GM18868 (cell line): ENCODE results near the gene MAPRE2.
A peak's percentile ranks its signal among the peaks of the same experiment; 100 is the strongest.

Experiments used
- ATAC-seq: cut with Tn5 transposase; IDR thresholded peaks from one replicate; pipeline ENCODE4 v1.9.1; 2021; ENCODE audit warnings: mild to moderate bottlenecking, moderate library complexity; ENCODE audit not compliant: unreplicated experiment

Gene MAPRE2

DNA sequence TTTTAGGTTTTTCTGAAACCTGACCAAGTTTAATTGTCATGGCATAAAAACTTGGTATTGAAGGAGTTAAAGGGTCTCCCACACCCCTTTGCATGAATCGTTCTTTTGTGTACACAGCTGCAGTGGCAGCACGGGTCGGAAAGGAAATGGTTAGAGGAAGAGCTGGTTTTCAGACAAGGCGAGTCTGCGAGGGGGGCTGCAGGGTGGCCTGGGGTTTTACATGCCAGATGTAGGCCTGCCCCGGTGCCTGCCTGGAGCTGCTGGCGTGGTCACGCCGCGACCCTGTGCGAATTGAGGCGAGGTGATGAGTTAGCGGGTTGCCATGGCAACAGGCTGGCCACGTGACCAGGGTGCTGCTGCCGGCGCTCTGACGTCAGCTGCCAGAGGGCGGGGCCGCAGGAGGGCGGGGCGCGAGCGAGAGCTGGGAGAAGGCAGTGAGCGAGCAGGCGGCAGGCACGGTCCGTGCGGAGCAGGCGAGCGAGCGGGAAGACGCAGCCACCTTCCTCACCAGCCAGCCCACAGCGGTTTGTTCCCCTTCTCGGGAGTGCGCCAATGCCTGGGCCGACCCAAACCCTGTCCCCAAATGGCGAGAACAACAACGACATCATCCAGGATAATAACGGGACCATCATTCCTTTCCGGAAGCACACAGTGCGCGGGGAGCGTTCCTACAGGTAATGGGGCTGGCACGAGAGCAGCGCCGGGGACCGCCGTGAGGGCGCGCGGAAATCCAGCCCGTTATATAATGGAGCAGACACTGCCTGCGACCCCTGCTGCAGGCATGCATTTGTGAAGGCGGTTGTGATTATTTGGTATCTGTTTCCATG, at the start of gene MAPRE2:
MAPRE2 (plus strand) TSS at position 426 of the 827 bp plus-strand sequence; CDS start at position 553, 127 bp downstream.
- ATAC-seq, result peak; percentile 69

DNA sequence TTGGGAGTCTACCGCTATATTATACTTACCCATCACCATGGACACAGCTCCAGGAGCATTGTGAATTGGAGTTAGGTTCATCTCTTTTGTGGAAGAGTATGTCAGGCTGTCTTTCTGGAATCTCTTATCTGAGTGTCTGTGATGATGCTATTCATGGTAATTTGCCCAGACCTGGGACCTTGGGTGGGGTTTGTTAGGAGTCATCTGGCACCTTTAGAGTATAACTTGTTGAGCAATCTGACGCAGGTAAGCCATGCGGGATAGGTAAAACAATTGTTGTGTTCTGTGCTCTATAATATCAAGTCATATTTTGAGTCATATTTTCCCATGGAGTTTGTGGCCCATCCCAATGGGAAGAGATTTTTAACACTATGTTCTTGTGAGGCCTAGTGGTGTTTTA, 49.7 kb upstream of the MAPRE2 start:
- no peak for ATAC-seq

DNA sequence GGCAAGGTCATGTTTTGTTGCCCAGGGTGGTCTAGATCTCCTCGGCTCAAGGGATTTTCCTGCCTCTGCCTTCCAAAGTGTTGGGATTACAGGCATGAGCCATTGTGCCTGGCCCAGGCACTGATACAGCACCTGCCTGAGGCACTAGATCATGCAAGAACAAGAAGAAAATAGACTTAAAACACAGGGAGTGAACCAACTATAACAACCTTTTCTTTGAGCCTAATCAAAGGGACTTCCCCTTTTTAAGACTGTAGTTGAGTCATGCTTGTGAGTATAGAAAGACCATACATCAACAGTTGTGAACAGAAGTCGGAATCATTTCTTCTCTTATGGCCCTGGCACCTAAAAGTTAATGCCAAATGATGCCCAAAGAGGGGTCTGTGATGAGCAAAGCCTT, 47.9 kb upstream of the MAPRE2 start:
- no peak for ATAC-seq

DNA sequence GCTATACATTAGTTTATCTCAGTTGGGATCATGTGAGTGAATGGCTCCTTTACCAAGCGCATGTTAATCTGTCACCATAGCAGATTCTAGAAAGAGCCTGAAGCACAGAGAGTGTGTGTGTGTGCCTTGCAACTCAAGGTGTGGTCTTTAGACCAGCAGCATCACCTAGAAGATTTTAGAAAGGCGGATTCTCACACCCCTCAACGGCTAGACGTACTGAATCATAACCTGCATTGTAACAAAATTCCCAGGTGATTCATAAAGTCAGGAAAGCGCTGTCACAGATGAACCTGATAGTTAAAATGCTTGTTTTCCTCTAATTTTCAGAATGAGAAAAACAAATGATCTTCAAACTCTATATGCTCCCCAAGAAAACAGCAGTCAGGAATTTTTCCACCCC, 45.5 kb upstream of the MAPRE2 start:
- no peak for ATAC-seq

DNA sequence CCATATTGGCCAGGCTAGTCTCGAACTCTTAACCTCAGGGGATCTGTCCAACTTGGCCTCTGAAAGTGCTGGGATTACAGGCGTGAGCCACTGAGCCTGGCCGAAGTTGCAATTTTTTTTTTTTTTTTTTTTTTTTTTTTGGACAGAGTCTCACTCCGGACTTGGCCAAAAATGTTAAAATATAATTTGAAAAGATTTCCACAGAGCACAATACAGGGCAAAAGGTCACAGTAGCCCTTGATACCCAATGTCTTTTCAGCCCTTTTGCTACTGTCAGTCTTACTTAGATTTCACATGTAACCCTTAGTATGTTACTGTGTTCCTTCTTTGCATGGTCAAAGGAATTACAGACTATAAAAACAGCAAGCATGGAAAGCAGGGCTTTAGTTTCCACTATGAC, 42.6 kb upstream of the MAPRE2 start:
- no peak for ATAC-seq

DNA sequence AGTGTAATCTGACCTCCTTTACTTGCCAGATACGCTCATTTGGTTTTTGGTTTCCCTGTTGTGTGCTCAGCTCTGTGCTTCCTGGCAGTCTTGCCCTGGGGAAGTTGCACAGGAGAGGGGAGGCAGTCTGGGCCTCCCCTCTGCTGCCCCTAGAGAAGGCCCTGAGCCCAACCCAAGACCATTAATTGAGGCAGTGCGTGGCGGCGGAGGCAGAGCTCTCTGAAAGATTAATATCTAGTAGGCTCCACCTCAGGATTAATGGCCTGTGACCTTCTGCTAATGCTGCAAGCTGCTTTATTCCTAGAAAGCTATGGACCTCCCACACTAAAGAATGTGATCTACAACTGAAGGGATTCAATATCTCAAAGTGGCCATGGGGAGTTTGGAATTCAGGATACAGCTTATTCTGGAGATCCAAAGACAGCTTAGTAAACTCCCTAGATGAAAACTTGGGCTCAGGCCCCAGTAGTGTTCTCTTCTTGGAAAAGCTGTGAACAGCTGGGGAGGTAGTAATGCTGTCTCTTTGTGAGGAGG, 41.4 kb upstream of the MAPRE2 start:
- ATAC-seq, result no peak

DNA sequence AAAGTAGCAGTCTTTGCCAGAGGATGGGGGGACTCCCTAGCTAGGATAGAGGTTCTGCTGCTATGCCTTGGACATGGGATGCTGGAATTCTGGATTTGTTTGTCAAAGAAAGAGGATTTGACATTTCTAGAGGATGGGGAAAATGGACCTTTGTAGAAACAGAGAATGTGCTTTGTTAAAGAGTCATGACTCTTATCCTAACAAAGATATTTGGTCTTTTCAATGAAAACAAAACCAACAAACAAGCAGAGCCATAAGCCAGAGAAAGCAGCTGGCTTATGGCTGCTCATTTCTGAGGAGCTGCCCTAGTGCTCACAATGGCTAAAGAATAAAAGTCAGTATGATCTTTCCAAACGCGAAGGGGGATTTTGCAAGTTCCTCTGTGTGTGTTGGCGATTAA, 40.8 kb upstream of the MAPRE2 start:
- ATAC-seq, result no peak

DNA sequence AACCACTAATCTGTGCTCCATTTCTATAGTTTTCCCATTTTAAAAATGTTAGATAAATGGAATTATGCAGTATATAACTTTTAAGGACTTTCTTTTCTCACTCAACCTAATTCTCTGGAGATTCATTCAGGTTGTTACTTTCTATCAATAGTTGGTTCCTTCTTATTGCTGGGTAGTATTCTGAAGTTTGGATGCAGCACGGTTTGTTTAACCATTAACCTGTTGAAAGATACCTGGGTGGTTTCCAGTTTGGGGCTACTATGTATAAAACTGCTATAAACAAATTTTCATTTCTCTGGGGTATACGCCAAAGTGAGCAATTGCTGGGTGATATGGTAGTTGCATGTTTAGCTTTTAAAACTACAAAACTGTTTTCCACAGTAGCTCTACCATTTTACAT, 39.1 kb upstream of the MAPRE2 start:
- no peak for ATAC-seq

DNA sequence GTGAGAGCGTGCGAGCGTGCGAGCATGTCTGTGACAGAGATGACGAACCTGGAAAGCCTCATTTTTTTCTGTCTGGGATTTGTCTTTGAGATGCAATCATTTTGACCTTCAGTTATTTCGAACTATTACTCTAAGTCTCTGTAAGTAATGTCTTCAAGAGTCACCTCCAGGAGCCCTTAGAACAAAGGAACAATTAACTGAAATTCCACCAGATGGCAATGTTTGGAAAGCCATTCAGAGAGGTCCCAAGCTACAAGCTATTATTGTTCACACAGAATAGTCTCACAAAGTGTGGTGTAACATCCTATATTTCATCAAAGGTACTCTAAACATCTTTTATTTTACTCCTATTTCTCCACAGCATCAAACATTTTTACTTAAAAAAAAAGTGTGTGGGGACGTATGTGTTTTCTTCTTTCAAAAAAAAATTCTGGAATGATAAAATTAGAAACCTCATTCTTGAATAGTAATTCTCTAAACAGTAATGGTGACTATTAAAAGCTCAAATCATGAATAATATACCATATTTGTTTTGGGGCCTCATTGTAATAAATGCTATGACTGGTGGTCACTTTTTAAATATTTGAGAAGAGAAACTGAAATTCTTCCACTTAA, 35.1 kb upstream of the MAPRE2 start:
- peak; percentile 95 for ATAC-seq

DNA sequence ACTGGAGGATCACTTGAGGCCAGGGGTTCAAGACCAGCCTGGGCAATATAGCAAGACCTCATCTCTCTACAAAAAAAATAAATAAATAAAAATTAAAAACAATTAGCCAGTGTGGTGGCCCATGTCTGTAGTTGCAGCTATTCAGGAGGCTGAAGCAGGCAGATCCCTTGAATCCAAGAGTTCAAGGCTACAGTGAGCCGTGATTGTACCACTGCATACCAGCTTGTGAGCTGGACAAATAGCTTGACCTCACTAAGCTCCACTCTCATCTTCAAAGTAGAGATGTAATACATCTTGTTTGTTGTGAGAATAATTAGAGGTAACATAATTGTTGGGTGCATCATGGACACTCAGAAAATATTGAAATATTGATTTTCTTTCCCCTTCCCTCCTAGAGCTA, 31.1 kb upstream of the MAPRE2 start:
- no peak for ATAC-seq

DNA sequence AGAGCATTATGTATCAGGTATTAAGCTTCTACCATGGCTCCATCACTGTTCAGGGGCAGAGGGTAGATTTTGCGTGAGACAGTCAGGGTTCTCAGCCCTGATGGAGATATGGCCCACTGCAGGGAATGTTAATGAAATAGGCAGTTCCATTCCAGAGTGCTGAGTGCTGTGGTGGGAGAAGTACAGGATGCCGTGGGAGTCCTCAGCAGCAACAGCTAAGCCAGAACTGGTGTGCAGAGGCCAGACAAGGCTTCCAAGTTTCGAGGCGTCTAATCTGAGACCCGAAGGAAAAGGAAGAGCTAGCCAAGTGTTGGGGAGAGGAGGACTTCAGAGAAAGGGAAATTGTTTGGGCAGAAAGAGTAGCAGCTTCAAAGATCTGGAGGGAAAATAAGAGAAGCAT, 30.2 kb upstream of the MAPRE2 start:
- ATAC-seq, result no peak

DNA sequence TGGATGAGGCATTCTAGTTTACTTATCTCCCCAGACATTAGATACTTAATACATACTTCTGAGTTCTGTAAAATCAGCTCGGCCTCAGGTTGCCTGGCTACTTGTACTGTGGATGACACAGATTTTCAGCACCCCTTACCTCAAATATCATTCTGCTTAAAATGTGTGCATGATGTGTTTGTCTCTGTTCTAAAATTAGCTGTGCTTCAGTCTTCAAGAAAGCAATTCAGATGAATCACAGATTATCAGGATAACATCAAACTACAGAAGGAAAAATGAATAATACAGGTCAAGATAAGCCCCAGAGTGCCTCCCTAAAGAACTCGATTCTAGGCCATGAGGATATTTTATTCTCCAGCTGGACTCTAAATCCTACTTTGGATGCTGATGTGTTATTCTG, 21.3 kb upstream of the MAPRE2 start:
- ATAC-seq, result no peak

DNA sequence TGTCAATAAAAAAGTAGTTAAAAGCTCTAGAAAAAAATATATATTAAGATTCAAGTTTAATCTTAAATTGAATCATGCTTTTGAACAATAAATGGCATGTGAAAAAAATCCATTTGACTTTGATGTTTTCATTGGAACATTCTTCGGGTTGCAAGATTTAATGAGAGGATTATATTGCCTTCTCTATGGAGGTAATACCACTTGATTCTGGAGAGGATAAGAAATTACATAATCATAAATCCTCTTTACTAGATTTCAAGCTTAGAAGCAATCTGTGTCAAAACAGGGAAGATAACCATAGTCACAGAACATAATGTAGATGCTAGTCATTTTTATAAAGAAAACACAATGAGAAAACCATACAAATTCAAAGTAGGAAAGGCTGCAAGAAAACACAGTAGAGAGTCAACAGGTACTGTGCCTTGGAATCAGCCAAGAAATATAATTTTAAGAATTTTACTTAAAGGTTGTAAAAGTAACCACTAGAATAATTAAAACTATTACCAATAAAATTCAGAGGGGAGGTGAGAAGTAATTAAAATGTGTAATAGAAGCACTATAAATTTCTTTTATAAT, 18.7 kb upstream of the MAPRE2 start:
- no peak for ATAC-seq

DNA sequence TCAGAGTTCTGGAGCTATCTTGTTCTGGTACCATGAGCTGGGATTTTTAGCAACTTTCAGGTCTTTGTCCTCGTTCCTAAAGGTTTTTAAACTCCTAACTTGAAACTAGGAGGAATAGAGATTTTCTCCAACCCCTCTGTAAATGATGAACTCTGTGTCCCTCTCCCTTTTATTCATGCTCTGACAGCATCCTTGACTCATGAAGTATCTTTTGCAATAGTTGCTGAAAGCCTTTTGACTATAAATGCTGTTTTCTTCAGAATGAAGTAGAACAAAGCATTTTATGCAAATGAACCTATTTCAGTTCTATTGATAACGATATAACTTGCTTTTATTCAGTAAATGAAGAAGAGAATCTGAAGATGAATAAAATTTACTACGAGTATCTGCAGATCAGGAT, 17.0 kb upstream of the MAPRE2 start:
- no peak for ATAC-seq

DNA sequence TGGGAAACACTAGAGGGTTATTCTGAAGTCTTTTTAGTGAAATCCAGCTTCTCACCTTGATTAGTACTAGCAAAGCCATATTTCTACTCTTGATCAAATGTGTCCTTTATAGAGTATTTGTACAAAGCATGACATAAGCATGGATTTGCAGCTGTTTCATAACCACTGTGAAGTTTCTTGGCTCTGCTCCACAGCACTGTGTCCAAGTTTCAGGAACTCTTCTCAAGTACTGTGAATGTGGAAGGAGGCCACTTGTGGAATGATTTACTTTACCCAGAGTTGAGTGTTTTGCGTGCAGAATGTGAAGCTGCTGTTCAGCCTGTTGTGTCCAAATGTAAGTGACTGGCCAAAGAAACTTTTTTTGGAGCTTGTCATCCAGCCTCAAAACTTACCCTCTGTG, 16.2 kb upstream of the MAPRE2 start:
- ATAC-seq, result no peak

DNA sequence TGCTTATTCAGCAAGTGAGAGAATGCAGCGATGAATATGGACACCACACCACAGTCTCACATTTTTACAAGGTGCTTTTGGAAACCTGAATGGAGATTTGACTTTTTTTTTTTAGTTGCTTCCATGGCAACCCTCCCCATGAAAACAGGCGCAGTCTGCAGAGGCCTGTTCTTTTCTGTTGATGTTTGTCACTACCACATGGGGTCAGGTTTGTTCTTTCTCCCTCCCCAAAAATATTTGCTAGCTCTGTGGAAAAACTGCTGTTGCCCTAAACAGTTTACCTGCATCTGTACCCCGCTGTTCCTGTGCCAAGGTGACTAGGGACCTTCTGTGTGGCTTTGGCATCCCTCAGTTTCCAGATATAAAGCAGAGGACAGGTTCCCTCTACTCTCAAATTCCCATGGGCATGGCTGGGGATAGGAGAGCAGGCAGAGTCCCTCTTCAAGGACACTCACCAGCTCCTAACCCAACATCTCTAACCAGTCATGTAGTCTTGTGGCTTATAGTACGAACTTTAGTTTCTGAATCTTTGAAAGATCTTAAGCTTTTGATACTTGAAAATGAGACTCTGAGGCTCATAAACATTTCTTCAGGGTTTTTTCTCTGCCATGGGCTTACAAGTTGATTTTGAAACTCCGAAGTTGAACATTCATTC, 14.7 kb upstream of the MAPRE2 start:
- ATAC-seq, result peak; percentile 70

DNA sequence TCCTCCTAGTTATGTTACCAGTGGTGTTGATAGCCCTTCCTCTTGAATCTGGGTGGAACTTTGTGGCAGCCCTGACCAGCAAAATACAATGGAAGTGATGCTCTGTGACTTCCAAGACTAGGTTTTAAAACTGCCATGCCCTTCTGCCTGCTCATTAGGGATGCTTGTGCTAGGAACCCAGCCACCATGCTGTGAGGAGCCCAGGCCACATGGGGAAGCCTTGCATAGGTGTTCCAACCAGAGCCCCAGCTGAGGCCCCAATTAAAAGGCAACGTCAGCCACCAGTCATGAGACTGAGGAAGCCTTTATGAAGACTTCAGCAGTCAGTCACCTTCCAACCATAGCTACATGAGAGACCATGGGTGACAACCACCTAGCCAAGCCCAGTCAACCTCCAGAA, 14.0 kb upstream of the MAPRE2 start:
- no peak for ATAC-seq

DNA sequence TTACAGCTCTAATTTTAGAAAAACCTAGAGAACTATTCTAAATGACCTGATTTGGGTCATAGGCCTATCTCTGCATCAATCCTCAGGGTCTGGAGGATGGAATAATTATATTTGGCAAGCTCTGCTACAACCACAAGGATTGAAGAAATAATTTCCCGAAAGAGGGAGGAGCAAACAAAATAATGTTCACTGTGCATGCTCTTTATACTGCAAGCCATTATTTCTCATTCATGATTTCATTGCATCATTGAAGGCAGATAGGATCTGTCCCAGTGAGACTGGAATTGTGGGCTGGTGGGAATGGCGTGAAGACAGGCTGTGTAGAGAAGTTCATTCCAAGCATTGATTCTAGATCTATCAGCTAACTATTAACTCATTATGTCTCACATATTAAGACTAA, 12.7 kb upstream of the MAPRE2 start:
- ATAC-seq, result no peak

DNA sequence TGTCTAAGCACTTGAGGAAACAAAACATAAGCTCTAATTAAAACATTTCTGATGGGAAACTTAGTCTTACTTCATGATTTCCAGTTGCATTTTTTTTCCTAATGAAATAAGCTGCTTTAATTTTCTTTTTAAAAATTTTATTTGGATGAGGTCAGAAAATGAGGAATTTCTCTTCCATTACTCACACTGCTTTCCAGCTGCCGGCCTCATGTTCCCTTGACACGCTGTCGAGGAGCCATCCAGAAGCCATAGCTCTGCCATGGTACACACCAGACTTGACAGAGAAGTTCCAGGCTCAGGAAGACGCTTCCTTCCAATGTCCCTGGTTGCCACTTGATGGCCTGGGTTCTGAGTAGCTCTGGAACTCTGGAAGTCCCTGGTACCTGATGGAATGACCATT, 12.1 kb upstream of the MAPRE2 start:
- no peak for ATAC-seq

DNA sequence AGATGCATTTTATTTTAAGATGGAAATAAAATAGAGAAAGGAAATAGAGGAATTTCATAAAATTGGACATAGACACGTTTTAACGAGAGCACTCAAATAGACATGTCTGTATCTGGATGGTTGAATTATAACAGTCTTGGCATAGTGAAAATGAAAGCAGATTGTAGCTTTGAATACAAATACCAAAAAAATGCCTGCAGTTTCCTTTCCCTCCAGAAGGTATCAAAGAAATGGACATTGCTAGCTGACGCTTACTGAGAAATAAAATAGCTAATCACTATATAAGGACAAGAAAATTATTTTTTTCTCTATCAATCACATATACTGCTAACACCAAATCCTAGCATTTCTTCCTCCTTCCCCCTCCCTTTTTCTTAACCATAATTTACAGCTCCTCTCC, 11.4 kb upstream of the MAPRE2 start:
- ATAC-seq, result peak; percentile 71

DNA sequence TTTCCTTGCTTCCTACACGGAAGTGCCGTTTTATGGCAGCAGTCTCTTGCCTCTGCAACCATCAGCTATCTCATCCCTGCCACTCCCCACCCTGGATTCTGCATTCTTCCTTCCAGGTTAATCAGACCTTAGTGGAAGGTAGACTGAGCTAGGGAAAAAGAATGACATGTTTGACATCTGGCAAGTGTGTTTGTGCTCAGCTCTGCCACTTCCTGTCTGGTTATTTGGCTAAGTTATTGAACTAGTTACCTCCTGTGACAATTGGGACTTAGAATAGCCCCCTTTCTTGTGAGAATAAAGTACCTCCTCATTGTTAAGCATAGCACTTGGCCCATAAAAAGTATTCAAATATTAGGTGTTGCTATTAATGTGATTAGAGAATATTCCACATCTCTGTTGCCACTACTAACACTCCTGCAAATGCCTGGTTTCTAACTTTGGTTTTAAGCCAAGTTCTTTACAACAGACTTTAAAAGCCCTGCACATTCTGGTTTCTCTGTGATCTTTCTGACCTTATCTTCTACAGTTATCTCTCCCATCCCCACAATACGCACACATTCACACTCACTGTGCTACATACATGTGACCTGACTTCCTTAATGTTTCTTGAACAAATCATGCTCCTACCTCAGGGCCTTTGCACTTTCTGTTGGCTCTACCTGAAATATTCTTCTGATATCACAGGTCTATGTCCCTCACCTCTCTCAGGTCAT, 10.8 kb upstream of the MAPRE2 start:
- ATAC-seq, result peak; percentile 40
